HS-27A (cell line): ENCODE results near the gene SLBP.
"Not testable (repeated sequence)": the region's sequence is repeated elsewhere in the genome, so short reads cannot be mapped to it uniquely, and the experiment has no call there.

Source experiments
- DNase-seq: peaks from one replicate; pipeline ENCODE4 v3.0.0-alpha.2; 2012; ENCODE audit warnings: low read depth, missing footprints

The SLBP gene

DNA sequence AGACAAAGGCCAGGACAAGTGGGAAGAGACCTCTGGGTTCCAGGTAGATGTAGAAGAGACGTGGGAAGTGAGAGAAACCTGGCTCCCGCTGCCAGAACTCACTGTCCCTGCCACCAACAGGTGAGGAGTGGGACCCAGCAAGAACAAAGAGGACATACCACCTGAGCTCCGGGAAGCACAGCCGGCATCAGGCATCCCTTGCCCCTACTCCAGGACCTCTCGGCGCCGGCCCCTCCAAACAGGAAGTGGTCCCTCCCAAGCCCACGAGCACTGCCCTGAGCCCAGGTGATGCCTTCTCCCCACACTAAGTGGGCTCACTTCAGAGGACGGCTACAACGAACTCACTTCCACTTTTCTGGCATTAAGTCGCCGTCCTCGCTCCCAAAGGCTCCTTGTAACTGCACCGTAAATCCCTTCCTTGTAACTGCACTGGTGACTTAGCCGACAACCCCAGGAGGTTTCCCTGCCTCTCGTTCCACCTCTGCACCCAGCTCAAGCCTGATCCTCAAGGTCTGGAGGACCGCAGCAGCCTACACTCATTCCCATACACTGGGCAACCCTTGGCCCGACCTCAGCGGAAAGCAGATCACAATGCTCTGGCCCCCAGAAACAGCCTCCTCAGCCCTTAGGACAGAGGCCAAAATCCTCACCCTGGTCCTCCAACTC is 36.9 kb downstream of the SLBP start:
- DNase-seq = no peak

DNA sequence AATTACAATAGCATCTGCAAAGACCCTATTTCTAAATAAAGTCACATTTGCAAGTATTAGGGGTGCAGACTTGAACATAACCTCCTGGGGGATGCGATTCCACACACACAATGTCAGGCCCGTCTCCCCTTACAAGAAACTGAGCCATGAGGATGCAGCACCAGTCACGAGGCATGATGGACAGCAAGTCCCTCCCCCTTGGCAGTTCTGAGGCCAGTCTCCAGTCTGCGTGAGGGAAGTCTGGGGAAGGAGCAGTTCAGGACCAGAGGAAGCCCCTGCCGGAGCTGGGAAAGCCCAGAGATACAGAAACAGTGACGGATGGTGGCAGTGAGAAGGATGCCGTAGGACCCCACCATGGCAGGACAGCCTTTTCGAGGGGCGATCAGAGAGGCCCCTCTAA is 37.4 kb downstream of the SLBP start:
- no peak for DNase-seq

- no peak for DNase-seq
These were observed 38.4 kb downstream of the SLBP start for GRCh38 chr4:1673671-1674070.

GRCh38 chr4:1671011-1671410 is 41.1 kb downstream of the SLBP start:
- not testable (repeated sequence) for DNase-seq

GRCh38 chr4:1670279-1670678 is 41.8 kb downstream of the SLBP start:
- no peak for DNase-seq

DNA sequence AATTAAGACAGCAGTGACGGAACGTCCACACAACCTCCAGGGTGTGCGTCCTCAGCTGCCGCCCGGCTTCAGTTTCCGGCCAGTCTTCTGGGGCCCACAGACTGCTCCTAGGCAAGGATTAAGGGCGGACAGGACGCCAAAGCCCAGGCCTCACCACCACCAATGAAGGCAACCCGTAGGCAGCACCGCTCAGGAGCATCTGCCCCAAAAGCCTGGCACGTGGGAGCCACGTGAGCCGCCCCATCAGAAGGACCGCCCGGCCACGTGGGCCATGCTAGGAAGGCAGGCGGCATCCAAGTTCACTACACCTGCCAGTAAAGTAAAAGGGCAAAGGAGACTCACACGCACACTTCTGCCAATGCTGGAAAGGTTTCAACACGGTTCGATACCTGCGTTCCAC is 42.3 kb downstream of the SLBP start:
- DNase-seq = no peak

DNA sequence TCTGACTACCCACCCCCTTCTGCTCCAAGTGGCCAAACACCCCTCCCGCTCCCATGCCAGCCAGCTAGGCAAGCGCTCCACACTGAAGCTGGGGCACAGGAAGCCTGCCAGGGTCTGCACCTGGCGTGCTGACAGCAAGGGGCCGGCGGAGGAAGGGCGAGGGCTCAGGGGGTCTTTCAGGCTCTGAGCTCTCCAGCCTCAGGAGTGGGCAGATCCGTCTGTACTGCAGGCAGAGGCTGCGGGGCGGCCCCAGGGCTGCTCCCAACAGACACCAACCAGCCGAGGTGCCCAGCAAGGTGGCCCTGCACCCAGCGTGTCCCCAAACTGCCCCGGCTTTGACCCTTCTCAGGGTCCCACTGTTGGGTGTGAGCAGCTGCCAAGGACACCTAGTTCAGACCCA is 42.8 kb downstream of the SLBP start:
- no peak for DNase-seq

DNA sequence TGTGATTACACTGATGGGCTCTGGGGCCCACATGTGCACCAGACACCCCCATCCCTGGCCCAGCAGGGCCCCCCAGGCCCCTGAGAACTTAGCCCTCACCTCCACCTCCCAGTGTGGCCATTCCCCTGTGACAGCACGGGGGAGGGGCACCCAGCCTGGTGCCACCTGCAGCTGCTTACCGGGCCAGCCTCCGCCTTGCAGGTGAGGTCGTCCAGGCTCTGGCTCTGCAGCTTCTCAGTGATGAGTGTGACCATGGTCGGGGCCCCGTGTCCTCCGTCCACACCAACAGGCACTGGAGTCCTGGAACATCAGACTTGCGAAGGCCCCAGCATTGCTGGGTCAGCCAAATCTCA is 43.7 kb downstream of the SLBP start:
- no peak for DNase-seq

DNA sequence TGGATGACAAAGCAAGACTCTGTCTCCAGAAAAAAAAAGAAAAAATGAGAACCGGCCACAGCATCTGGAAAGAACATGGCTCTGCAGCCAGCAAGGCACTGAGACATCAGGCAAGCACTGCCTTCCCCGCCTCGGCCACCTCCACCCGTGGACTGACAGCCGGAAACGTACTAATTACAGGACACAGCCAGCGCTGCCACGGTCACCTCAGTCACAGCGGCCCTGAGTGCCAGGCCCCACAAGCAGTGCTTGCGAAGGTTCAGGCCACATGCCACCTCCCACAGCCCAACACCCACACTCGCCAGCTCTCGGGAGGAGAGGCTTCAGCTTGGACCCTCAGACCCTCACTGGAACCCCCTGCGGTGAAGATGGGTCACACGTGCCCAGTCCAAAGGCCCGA is 44.8 kb downstream of the SLBP start:
- no peak for DNase-seq

- no peak for DNase-seq
These were observed 45.7 kb downstream of the SLBP start for GRCh38 chr4:1666391-1666790.

GRCh38 chr4:1664141-1664540 is 48.0 kb downstream of the SLBP start:
- DNase-seq = no peak

DNA sequence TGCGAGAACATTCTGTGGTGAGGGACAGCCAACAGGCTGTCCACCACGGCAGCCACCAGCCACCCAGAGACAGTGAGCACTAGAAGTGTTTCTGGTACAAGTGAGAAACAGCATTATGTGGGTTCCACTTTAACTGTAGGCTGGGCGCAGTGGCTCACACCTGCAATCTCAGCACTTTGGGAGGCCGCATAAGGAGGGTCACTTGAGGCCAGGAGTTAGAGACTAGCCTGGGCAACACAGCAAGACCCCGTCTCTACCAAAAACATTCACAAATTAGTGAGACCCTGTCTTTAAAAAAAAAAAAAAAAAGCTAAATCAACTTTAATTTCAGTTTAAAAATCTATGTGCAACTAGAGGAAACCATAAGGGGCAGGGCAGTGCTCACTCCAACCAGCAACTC is 48.6 kb downstream of the SLBP start:
- DNase-seq = no peak

DNA sequence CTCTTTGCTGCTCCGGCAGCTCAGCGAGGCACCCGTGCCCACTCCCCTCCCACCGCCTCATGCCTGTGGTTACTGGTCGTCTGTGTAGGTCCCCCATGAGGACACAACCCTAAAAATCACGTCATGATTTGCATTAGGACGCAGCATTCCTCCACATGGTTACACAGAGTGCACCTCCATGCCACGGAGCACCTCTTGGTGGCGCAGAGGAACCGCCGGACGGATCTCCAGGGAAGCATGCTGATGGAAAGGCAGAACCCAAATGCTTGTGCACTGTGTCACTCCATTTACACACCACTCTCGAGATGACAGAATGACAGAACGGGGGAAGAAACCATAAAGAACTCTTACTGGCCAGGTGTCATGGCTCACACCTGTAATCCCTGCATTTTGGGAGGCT is 50.4 kb downstream of the SLBP start:
- DNase-seq = no peak

- DNase-seq = no peak
These were observed 51.0 kb downstream of the SLBP start for GRCh38 chr4:1660948-1661677.

DNA sequence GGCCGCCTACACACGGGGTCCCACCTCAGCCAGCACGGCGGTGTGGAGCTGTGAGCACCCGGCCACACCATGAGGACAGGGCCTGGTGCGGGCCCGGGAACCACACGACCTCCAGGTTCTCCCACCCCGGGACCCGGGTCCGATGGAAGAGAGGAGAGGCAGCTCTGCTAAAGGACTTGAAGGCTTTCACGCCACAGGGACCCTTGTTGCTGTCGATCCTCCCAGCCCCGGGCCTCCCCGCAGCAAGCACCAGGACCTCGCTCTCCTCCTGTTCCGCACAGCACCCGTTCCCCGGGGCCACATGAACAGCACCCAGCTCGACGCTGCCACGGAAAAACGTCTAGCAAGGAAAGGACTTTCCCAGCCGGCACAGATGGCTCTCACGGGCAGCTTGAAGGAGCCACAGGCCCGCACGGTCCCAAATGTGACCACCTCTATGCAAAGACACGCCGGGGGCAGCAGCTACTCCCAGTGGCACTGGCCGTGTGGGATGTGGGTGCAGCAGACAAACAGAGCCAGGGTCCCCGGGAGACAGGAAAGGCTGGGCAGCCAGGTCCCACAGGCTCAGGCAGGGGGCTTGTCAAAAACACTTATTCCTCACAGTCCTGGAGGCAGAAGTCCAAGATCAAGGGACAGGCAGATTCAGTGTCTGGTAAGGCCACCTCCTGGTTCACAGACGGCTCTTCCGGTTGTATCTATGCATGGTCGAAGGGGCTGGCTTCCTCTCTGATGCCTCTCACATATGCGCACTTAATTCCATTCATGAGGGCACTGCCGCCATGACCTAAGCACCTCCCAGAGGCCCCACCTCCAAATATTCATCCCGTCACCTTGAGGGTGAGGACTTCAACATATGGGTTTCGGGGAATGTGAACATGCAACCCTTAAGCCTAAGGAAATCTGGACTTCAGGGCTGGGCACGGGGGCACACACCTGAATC is 52.7 kb downstream of the SLBP start:
- DNase-seq = no peak

GRCh38 chr4:1658581-1658980 is 53.5 kb downstream of the SLBP start:
- no peak for DNase-seq

GRCh38 chr4:1658146-1658545 is 54.0 kb downstream of the SLBP start:
- DNase-seq = no peak

- no peak for DNase-seq
These were observed 55.1 kb downstream of the SLBP start for GRCh38 chr4:1656986-1657385.

DNA sequence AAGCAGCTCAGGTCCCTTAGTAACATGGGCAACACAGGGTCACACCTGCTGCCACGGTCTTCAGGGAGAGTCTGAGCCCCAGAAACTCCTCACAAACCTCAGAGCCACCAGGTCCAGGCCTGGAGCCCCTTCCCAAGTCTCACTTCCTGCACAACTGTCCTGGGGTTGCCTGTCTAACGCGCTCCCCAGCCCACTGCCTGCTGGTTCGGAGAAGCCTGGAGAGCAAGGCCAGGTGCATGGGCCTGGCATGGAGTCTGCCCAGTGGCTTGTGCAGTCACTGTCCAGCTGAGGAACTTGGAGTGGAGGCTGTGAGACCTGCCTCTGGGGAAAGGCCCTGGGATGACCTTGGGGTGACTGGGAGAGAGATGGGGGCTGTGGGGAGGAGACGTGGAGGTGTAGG is 56.0 kb downstream of the SLBP start:
- no peak for DNase-seq

GRCh38 chr4:1655676-1656075 is 56.4 kb downstream of the SLBP start:
- no peak for DNase-seq

DNA sequence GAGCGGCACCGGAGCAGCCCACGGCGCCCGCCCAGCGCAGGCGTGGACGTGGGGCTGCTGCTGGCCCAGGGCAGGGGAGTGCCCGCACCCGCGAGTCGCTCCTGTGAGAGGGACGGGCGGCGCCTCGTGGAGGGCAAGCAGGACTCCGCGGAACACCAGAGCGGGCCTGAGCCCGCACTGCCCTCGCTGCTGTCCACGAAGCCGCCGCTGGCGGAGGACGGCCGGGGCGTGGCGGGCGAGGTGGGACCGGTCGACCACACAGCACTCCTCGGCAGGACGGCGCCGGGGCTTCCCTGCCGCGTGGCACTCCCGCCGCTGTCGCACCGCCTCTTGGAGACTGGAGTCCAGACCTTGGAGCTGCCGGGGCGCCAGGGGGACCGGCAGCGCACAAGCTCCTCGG is 57.0 kb downstream of the SLBP start:
- DNase-seq = no peak

- DNase-seq = no peak
These were observed 57.7 kb downstream of the SLBP start for GRCh38 chr4:1654216-1654955.
